Neutrophil (primary cell): ENCODE results near the gene XDH.

Experiments
- H3K27ac ChIP-seq: fragments of 200-600 bp; sonication (generic); 2 replicates; pipeline ENCODE4 v1.5.1; 2016; ENCODE audit warnings: mild to moderate bottlenecking, moderate library complexity
- H3K27me3 ChIP-seq: fragments of 200-600 bp; sonication (generic); 2 replicates; pipeline ENCODE4 v1.6.0; 2016; ENCODE audit warnings: mild to moderate bottlenecking
- H3K36me3 ChIP-seq: fragments of 200-600 bp; sonication (generic); 2 replicates; pipeline ENCODE4 v1.5.1; 2017
- H3K4me1 ChIP-seq, 2 experiments: fragments of 200-600 bp in 1 of 2; sonication (generic) in 1 of 2; 1 replicate in 1 of 2; 2 replicates in 1 of 2; pipeline versions ENCODE4 v1.5.1 to v1.6.1; 2013 to 2016; ENCODE audit warnings: low read depth in 1 of 2, low read length in 1 of 2, mild to moderate bottlenecking in 1 of 2, moderate library complexity in 1 of 2; ENCODE audit not compliant: control insufficient read depth in 1 of 2, insufficient read depth in 1 of 2
- H3K4me3 ChIP-seq, 2 experiments: fragments of 200-600 bp in 1 of 2; sonication (generic) in 1 of 2; 1 replicate in 1 of 2; 2 replicates in 1 of 2; pipeline ENCODE4 v1.5.1; 2013 to 2016; ENCODE audit warnings: low read depth in 1 of 2, low read length in 1 of 2, mild to moderate bottlenecking in 1 of 2, moderate library complexity in 1 of 2
- H3K9me3 ChIP-seq: fragments of 200-600 bp; sonication (generic); 2 replicates; pipeline ENCODE4 v1.5.1; 2016
- CTCF ChIP-seq: fragments of 200-600 bp; sonication (generic); IDR thresholded peaks from 2 replicates; pipeline ENCODE4 v1.5.1; 2016; ENCODE audit warnings: antibody characterized with exemption

The XDH gene

DNA sequence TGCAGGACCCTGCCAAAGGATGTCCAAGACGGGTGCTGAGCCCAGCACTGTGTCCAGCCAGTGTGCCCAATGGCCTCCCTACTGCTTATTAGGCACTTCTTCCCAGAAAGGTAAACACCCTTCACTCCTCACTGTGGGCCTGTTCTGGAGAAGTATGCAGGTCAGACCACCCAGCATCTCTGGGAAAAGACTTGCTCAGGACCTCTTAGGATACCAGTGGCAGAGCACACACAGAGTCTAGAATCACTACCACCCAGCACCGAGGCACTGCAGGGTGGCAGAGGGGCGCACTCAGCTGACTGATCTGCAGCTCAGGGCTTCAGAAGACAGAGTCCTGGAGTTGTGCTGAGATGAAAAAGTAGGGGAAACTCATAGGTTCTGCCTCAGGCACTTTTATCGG, 25.8 kb downstream of the XDH start:
- H3K4me1 ChIP-seq: no peaks in the 10 kb centered on the region
- H3K4me3 ChIP-seq: no peak overlapping the region
- no peak overlapping the region for H3K27ac ChIP-seq
- TF ChIP-seq CTCF: no peak
- no peaks in the 10 kb centered on the region for H3K36me3 ChIP-seq
- H3K9me3 ChIP-seq: no peaks in the 10 kb centered on the region
- H3K27me3 ChIP-seq: peaks cover 4% of the 10 kb centered on the region

GRCh38 chr2:31387850-31388249, 26.7 kb downstream of the XDH start:
- no peak overlapping the region for H3K27ac ChIP-seq
- no peaks in the 10 kb centered on the region for H3K36me3 ChIP-seq
- H3K27me3 ChIP-seq: peaks cover 4% of the 10 kb centered on the region
- H3K9me3 ChIP-seq: no peaks in the 10 kb centered on the region
- H3K4me1 ChIP-seq: no peaks in the 10 kb centered on the region
- no peak overlapping the region for H3K4me3 ChIP-seq
- TF ChIP-seq CTCF: no peak

GRCh38 chr2:31386648-31387047, 27.9 kb downstream of the XDH start:
- no peak for TF ChIP-seq CTCF
- Histone ChIP-seq H3K4me3 (no peak overlapping the region), H3K4me1 (no peaks in the 10 kb centered on the region), H3K27ac (no peak overlapping the region), H3K36me3 (no peaks in the 10 kb centered on the region), H3K27me3 (peaks cover 4% of the 10 kb centered on the region), H3K9me3 (no peaks in the 10 kb centered on the region)

DNA sequence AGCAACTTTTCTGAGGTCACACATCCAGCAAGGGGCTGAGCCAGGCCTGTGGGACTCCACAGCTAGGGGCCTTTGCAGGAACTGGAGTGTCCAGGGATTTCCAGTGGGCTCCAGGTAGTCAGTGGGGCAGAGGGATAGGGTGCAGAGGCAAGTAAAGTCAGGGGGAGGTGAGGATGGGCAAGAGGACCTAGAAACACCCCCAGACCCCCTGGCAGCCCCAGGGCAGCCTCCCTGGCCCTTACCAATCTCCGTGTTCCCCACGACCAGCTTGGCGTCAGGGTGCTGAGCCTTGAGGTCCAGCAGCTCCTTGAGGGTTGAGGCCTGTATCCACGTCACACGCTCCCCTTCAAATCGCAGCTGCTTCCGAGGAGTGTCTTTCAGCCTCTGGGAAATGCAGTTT, 28.4 kb downstream of the XDH start:
- Histone ChIP-seq H3K9me3 (no peaks in the 10 kb centered on the region), H3K4me3 (no peak overlapping the region), H3K27me3 (peaks cover 4% of the 10 kb centered on the region), H3K4me1 (no peaks in the 10 kb centered on the region), H3K27ac (no peak overlapping the region), H3K36me3 (no peaks in the 10 kb centered on the region)
- TF ChIP-seq CTCF: no peak

DNA sequence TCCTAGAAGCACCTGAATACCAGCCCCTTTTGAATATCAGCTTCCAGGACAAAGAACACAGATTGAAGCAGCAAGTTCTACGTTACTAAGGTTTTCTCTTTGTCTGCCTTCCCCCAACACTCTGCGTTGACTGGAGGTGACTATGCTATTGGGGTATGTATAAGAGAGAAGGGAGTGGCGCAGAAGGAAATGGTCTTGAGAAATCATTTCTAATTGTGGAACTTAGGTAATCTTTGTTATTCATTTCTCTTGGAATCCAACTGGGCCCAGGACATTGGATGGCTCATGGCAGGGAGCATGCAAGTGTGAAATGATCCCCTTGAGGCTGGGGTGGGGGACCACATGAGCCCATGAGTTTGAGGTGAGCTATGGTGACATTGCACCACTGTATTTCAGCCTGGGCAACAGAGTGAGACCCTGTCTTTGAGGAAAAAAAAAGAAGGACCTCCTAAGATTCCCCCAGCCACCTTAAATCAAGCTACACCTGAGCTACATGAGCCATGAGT, 29.7 kb downstream of the XDH start:
- Histone ChIP-seq H3K4me3 (no peak overlapping the region), H3K27me3 (no peaks in the 10 kb centered on the region), H3K27ac (no peak overlapping the region), H3K36me3 (no peaks in the 10 kb centered on the region), H3K9me3 (no peaks in the 10 kb centered on the region), H3K4me1 (no peaks in the 10 kb centered on the region)
- TF ChIP-seq CTCF: no peak

DNA sequence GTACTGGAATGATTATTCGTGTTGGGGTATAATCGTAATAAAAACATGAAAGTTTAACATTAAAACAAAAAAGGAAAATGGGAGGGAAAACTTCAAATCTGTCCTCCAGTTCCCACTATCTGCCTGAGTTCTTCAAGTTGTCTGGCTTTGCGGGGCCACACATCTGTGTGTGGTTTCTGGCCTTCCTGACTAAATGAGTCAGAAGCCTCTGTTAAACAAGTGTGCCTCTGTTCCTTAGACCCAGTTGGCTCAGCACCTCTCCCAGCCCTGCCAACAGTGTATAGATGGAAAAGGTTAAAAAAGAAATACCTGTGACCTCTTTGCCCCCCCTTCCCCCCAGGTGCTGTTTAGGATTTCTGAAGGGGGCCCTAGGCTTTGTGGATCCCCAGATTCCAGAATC, 30.2 kb downstream of the XDH start:
- H3K27ac ChIP-seq: no peak overlapping the region
- TF ChIP-seq CTCF: no peak
- no peaks in the 10 kb centered on the region for H3K4me1 ChIP-seq

More for the DNA sequence above, 30.2 kb downstream of the XDH start:
- Histone ChIP-seq H3K27me3 (no peaks in the 10 kb centered on the region), H3K4me3 (no peak overlapping the region), H3K9me3 (no peaks in the 10 kb centered on the region), H3K36me3 (no peaks in the 10 kb centered on the region)
